IMR-90 (cell line): ENCODE measurements around the gene SLC25A34. TPM values are rescaled to one million over a fixed set of nuclear protein-coding genes. Genes with fewer than 3 reads are reported as not detected.
A peak's percentile ranks its signal among the peaks of the same experiment; 100 is the strongest.

Experiments used
- ATAC-seq: fragments of 200-7000 bp; cut with Tn5 transposase; 2 replicates; pipeline ENCODE4 v1.9.1; 2020; ENCODE audit warnings: low read depth, mild to moderate bottlenecking, moderate library complexity
- BruUV-seq: library from RNA; stranded (reverse); fragments of 400-500 nt; replicated peaks from 2 replicates; lab custom pipeline; 2021; lab: Mats Ljungman, UMichigan
- CTCF ChIA-PET: fragments of 300-600 bp; formaldehyde crosslinking; extraction: SDS; loops from one replicate; lab custom pipeline; 2021; ENCODE audit warnings: antibody characterized with exemption; lab: Yijun Ruan, JAX
- POLR2A ChIA-PET: fragments of 300-600 bp; sonication (Branson Sonifier 250); formaldehyde crosslinking; loops from one replicate; lab custom pipeline; 2022; ENCODE audit warnings: antibody characterized with exemption; ENCODE audit not compliant: unreplicated experiment; lab: Charles Lee
- DNase-seq: peaks from one replicate; pipeline ENCODE4 v3.0.0; 2013
- H2AFZ ChIP-seq: replicated peaks from 2 replicates; pipeline ENCODE3; 2013; ENCODE audit warnings: low read length, mild to moderate bottlenecking; ENCODE audit not compliant: poor library complexity
- H2AK5ac ChIP-seq: 2 replicates; pipeline ENCODE4 v1.6.1; 2013; ENCODE audit warnings: low read depth, low read length, inconsistent platforms
- H2AK9ac ChIP-seq: replicated peaks from 2 replicates; pipeline ENCODE3; 2013; ENCODE audit warnings: mild to moderate bottlenecking, low read depth, low read length, moderate library complexity; ENCODE audit not compliant: poor library complexity
- H2BK120ac ChIP-seq: 2 replicates; pipeline ENCODE4 v1.6.1; 2013; ENCODE audit warnings: low read depth, low read length, inconsistent platforms
- H2BK15ac ChIP-seq: 3 replicates; pipeline ENCODE4 v1.6.1; 2013; ENCODE audit warnings: low read depth, low read length, inconsistent platforms
- H2BK20ac ChIP-seq: 2 replicates; pipeline ENCODE4 v1.6.1; 2013; ENCODE audit warnings: low read depth, mild to moderate bottlenecking, inconsistent platforms, low read length, moderate library complexity
- H2BK5ac ChIP-seq: 2 replicates; pipeline ENCODE4 v1.6.1; 2013; ENCODE audit warnings: mild to moderate bottlenecking, low read depth, low read length, inconsistent platforms; ENCODE audit not compliant: poor library complexity, severe bottlenecking
- H3K14ac ChIP-seq: replicated peaks from 2 replicates; pipeline ENCODE4 v1.6.1; 2013; ENCODE audit warnings: low read depth, low read length, inconsistent platforms
- H3K18ac ChIP-seq: 2 replicates; pipeline ENCODE4 v1.6.1; 2013; ENCODE audit warnings: low read depth, low read length, control low read depth
- H3K23ac ChIP-seq: 2 replicates; pipeline ENCODE4 v1.6.1; 2013; ENCODE audit warnings: low read depth, low read length, inconsistent platforms
- H3K27ac ChIP-seq: 2 replicates; pipeline ENCODE4 v1.5.1; 2013; ENCODE audit warnings: mild to moderate bottlenecking, control low read depth, low read length; ENCODE audit not compliant: insufficient read depth
- H3K27me3 ChIP-seq: 2 replicates; pipeline ENCODE4 v1.6.1; 2013; ENCODE audit warnings: low read length; ENCODE audit not compliant: control insufficient read depth, insufficient read depth
- H3K36me3 ChIP-seq: 2 replicates; pipeline ENCODE4 v1.6.1; 2013; ENCODE audit warnings: low read length, mixed read lengths; ENCODE audit not compliant: control insufficient read depth, insufficient read depth
- H3K4ac ChIP-seq: 2 replicates; pipeline ENCODE4 v1.6.1; 2013; ENCODE audit warnings: low read depth, low read length, inconsistent platforms
- H3K4me1 ChIP-seq: 2 replicates; pipeline ENCODE4 v1.6.1; 2013; ENCODE audit warnings: low read length, mixed read lengths; ENCODE audit not compliant: control insufficient read depth, insufficient read depth
- H3K4me2 ChIP-seq: 2 replicates; pipeline ENCODE4 v1.6.1; 2013; ENCODE audit warnings: low read depth, mild to moderate bottlenecking, control low read depth, low read length, moderate library complexity
- H3K4me3 ChIP-seq: 2 replicates; pipeline ENCODE4 v1.5.1; 2013; ENCODE audit warnings: low read depth, mild to moderate bottlenecking, control low read depth, low read length, moderate library complexity; ENCODE audit not compliant: insufficient read depth
- H3K56ac ChIP-seq: 2 replicates; pipeline ENCODE4 v1.6.1; 2013; ENCODE audit warnings: low read length, inconsistent platforms; ENCODE audit not compliant: insufficient read depth; ENCODE audit errors: extremely low read depth
- H3K79me1 ChIP-seq, 2 experiments: 2 replicates each; pipeline ENCODE4 v1.6.1; 2013; ENCODE audit warnings: low read length in 2 of 2, inconsistent platforms in 1 of 2, low read depth in 1 of 2
- H3K9ac ChIP-seq: 2 replicates; pipeline ENCODE4 v1.6.1; 2013; ENCODE audit warnings: low read depth, low read length, control low read depth
- H3K9me1 ChIP-seq: 2 replicates; pipeline ENCODE4 v1.6.1; 2013; ENCODE audit warnings: low read length, inconsistent platforms; ENCODE audit not compliant: insufficient read depth
- H3K9me3 ChIP-seq: 2 replicates; pipeline ENCODE4 v1.6.1; 2013; ENCODE audit warnings: low read length; ENCODE audit not compliant: control insufficient read depth, insufficient read depth
- H4K20me1 ChIP-seq: 2 replicates; pipeline ENCODE4 v1.6.1; 2013; ENCODE audit warnings: low read length, inconsistent platforms; ENCODE audit not compliant: insufficient read depth
- H4K5ac ChIP-seq: 2 replicates; pipeline ENCODE4 v1.6.1; 2013; ENCODE audit warnings: mild to moderate bottlenecking, low read depth, low read length, control low read depth
- H4K8ac ChIP-seq, 2 experiments: 2 replicates each; pipeline ENCODE4 v1.6.1; 2013; ENCODE audit warnings: low read depth in 2 of 2, low read length in 2 of 2, control low read depth in 1 of 2, inconsistent platforms in 1 of 2
- H4K91ac ChIP-seq: 2 replicates; pipeline ENCODE4 v1.6.1; 2013; ENCODE audit warnings: low read depth, low read length, inconsistent platforms; ENCODE audit not compliant: insufficient read depth
- BHLHE40 ChIP-seq: fragments of 150-350 bp; IDR thresholded peaks from 2 replicates; pipeline ENCODE4 v1.6.1; 2016; ENCODE audit warnings: mild to moderate bottlenecking, low read depth, low read length
- MAZ ChIP-seq: IDR thresholded peaks from 2 replicates; pipeline ENCODE4 v1.6.1; 2012; ENCODE audit warnings: low read depth, mild to moderate bottlenecking, low read length, improper control_type of control experiment, moderate library complexity, borderline replicate concordance
- RAD21 ChIP-seq: IDR thresholded peaks from 2 replicates; pipeline ENCODE4 v1.6.1; 2012; ENCODE audit warnings: low read length, improper control_type of control experiment
- WGBS, 2 experiments: methylation state at CpG; one replicate each; pipeline versions ENCODE4 v1.1.5 to v1.1.7; 2013; ENCODE audit warnings: missing lambda C conversion rate in 2 of 2; ENCODE audit not compliant: insufficient read length in 1 of 2; ENCODE audit errors: extremely low coverage in 2 of 2; 5-methylcytosine and 5-hydroxymethylcytosine counted together
- dilution Hi-C: fragments of 300-500 bp; cut with HindIII; formaldehyde crosslinking; loops from one replicate; pipeline ENCODE4 v1.14.3; 2018; ENCODE audit warnings: low sequenced_read_pairs; ENCODE audit not compliant: unreplicated experiment
- in situ Hi-C: fragments of 300-500 bp; cut with MboI; formaldehyde crosslinking; loops from 3 replicates; pipeline ENCODE4 v1.14.3; 2019; ENCODE audit warnings: low sequenced_read_pairs, inconsistent platforms, mixed read lengths
- intact Hi-C: fragments of 100-400 bp; cut with micrococcal nuclease; formaldehyde crosslinking; loops from 2 replicates; pipeline ENCODE4 v1.10.0; 2022
- polyA plus RNA-seq, 3 experiments: library from polyadenylated mRNA; depleted of rRNA; stranded (reverse); fragments of >200 nt; gene quantifications; 2 replicates each; pipeline ENCODE4 v1.2.3, GENCODE V29; 2012; ENCODE audit warnings: low replicate concordance in 1 of 3
- total RNA-seq: library from RNA; depleted of rRNA; stranded (reverse); fragments of >200 nt; gene quantifications from 2 replicates; pipeline ENCODE4 v1.2.3, GENCODE V29; 2012

Gene SLC25A34
- total and polyA plus RNA-seq, 2 of the 4 experiments (the other 2 are of a cell fraction): under 0.01 to 0.72 TPM

DNA sequence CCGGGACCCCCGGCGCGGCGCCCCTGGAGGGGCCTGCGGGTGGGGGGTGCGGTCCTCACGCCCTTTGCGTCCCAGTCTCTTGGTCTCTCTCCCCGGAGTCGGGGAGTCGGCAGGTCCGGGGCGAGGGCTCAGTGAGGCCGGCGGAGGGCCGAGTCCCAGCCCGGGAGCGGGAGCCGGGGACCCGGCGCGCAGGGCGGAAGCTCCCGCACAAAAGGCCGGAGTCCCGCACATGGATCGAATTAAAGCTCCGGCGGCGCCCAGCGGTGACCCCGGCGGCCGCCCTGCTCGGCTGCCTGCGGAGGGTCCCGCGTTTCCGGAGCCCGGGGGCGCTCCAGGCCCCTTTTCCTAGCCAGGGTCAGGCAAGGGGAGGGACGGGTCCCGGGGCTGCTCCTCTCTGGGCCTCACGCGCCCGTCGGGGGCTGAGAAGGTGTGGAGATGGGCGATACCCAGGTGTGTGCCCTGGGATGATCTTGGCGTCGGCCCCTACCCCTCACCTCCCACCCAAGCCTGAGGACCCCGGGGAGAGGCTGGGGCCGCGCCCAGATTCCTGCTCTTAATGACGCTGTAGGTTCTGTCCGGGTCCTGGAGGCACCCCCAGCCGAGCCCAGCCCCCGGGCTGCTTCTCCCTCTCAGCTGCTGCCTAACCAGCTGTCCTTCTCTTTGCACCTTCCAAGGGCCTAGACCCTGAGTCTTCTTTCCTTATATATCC is 23.0 kb downstream of the SLC25A34 start:
- intact Hi-C loops (no loop called here), in situ Hi-C loops (no loop called here), dilution Hi-C loops (no loop called here)
- Histone ChIP-seq H4K91ac (peak overlapping the region; percentile 82), H3K4me2 (peak overlapping the region; percentile 91), H3K56ac (peak overlapping the region; percentile 66; the same call in 1 of the 2 replicates), H3K4me1 (peaks cover 19% of the 10 kb centered on the region), H2BK5ac (peak overlapping the region; percentile 42), H3K23ac (peak overlapping the region; percentile 89), H3K79me1 (peaks cover 12 to 44% of the 10 kb centered on the region in 2 experiments), H2BK15ac (peak overlapping the region; percentile 6; the same call in 1 of the 3 replicates), H3K27ac (peak overlapping the region; percentile 91), H4K20me1 (peaks cover 29% of the 10 kb centered on the region), H3K18ac (peak overlapping the region; percentile 42; the same call in 1 of the 2 replicates), H2AK5ac (peak overlapping the region; percentile 86), H4K5ac (peak overlapping the region; percentile 20), H3K9me3 (no peaks in the 10 kb centered on the region), H3K4ac (peak overlapping the region; percentile 92), H3K14ac (peak overlapping the region; percentile 95), H2AFZ (peak overlapping the region; percentile 82), H3K36me3 (peaks cover 2% of the 10 kb centered on the region), H2AK9ac (peak overlapping the region; percentile 98), H3K9ac (peak overlapping the region; percentile 92), H2BK120ac (peak overlapping the region; percentile 47), H2BK20ac (no peak overlapping the region), H3K4me3 (peak overlapping the region; percentile 68), H3K9me1 (peaks cover 11% of the 10 kb centered on the region), H4K8ac (peak overlapping the region; percentile 80 to 95), H3K27me3 (no peaks in the 10 kb centered on the region)
- BruUV-seq: no TSS peak
- TF ChIP-seq BHLHE40 (no peak), MAZ (peak; percentile 16; the same call in 1 of the 2 replicates), RAD21 (no peak)
- DNase-seq (no peak), ATAC-seq (peak; percentile 40)
- 2% methylated on average over 32 of the region's 58 CpGs; no CpG with 5 or more reads in 1 of the 2 experiments for WGBS, 2 experiments
- POLR2A ChIA-PET: no interaction called here
- CTCF ChIA-PET: interaction anchor here (0.6 kb wide), 1 partner anchor 12 kb away, joined by 3 read pairs; no protein-coding TSS in a partner anchor
